Ammon's horn (tissue), 1 donor: ENCODE results near the gene RAG2.

ENCODE experiments used
- DNase-seq: peaks from one replicate; pipeline ENCODE4 v3.0.0-alpha.2; 2016; ENCODE audit warnings: low spot score

The RAG2 gene

DNA sequence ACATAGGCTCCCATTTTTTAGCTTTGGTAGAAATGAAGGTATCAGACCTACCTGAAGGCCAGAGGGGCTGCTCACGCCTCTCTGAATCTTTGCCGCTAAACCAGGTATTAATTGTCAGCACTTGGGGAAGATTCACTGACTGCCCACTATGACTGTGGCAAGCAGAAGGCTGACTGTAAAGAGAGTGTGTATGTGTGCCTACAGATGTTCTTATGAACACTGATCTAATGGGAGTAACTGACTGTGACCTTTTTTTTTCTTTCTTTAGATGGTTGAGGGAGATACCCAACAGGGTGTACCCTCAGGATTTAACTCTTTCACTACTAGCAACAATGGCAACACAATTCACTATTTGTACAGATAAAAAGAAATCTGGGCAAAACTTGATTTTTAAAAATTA lies at the start of gene RAG2:
Gene RAG2 (minus strand): TSS at position 186 of the 400 bp plus-strand sequence. CDS start 4,068 bp downstream, outside the sequence.
- no peak for DNase-seq

GRCh38 chr11:36638556-36638955 lies 40.5 kb upstream of the RAG2 start:
- DNase-seq: no peak

DNA sequence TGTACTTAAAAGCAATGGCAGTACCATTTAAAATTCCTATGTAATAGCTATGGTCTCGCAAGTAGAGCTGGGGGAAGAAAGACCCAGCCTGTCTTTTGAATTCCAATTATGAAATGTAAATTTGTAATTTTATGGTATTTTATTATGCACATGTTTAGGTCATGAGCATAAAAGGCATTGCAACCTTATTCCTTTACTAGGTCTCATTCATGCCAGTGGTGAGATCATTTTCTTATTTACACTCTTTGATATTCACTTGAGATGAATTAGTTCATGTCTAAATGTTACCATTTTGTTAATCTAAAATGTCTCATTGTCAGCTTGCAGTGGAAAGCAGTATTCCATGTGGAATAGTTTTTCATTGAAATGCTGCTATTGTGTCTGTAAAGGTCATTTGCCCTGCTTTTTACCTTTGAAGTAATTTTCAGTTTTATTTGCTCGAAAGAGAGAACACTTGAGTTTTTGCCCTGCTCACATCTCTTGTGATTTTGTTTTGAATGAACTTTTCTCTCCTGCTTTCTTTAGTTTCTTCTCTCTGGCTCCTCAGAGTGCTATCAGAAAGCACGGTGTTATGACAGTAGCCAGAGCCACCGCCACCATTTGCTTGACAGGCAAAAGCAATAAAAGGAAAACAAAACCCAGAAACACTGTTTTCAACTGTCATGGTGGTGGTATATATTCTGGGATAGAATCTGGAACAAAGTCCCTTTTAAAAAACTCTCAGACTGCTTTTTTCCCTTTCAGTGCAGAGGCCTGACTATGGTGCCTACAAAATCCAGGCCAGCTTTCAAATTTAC lies 37.2 kb upstream of the RAG2 start:
- DNase-seq: no peak

GRCh38 chr11:36631774-36632173 lies 33.7 kb upstream of the RAG2 start:
- no peak for DNase-seq

DNA sequence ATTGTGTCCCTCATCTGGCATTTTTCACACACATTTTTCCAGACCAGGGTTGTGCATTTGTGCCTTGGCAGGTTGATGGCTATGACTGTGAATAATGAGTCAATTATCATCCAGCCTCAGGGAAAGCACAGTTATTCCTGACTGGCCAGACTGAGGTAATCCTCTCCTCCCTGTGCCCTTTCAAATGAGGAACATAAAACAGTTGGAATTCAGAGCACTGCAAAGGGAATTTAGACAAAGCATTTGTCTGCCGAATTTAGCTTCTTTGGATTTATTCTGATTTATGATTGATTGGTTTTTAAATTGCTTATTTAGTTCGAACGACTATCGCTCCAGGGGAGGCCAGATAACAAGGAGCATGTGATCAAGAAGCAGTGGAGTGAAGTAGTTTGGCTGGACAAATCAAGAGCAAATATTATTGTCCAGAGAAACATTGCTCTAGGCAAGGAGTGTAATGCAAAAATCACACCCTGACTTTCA lies 30.8 kb upstream of the RAG2 start:
- DNase-seq: no peak

- no peak for DNase-seq
Measured at GRCh38 chr11:36628141-36628540, 30.1 kb upstream of the RAG2 start.

DNA sequence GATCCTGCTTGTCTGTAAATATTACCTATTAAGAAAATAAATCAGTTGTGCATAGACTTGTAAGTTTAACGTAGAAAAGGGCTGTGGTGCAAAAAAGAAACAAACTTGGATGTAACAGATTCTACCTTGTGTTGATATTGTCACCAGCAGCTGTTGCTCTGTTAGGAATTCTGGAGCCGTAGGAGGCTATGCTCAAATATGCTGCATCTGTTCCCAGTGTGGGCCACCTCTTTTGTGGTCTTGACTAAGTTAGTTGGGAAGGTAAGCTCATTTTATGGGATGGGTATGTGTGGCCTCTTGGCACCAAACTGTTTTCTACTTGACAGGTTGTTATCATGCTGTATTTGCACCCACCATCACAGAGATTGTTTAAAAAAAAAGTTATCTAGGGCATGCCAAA lies 29.4 kb upstream of the RAG2 start:
- DNase-seq: no peak

GRCh38 chr11:36627006-36627405 lies 29.0 kb upstream of the RAG2 start:
- DNase-seq: no peak

- DNase-seq: no peak
Measured at GRCh38 chr11:36623494-36623893, 25.5 kb upstream of the RAG2 start.

DNA sequence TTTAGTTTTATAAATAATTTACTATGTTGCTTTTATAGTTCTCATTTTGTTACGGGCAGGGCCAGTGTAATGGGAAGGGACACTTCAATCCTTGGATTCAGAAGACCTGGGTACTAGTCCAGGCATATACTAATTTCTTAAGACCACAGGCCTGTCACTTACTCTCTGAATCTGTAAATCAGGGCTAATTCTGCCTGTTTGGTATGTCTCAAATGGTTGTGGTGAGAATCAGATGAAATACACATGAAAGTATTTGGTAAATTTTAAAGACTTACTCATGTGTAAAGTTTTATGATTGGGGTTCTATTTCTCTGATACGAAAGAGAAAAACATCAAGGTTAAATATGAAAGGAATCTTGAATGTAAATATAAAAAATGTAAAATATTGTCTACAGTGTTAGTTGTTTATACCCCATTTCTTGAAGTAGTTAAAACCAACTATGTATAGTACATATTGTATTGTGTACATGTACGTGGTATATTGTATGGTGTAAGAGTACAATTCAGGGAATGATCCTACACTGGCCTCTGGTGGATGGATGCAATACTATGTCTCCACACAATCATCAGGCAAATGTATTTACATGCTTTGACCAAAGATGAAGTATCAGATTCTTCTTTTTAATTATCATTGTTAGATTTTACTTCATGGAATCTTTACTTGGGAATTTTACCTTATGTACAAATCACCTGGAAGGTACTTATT lies 24.5 kb upstream of the RAG2 start:
- DNase-seq: no peak

GRCh38 chr11:36620246-36620645 lies 22.2 kb upstream of the RAG2 start:
- DNase-seq: no peak

DNA sequence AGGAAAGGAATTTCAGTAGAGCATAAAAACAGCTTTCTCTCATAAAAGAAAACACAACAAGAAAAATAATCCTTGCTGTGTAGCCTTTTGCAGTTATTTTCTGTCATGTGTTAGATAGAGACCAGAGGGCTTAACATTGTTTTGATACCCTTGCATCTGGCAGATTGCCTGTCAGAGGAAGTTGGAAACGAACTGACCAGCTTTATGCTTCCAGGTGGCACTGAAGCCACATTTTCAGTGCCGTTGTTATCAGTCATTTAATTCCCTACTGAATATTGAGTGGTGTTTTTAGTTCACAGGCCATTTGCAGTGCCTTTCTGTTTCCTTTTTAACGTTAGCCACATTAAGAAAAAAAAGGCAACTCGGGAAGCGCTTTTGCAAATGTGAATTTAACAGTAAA lies 21.5 kb upstream of the RAG2 start:
- no peak for DNase-seq

DNA sequence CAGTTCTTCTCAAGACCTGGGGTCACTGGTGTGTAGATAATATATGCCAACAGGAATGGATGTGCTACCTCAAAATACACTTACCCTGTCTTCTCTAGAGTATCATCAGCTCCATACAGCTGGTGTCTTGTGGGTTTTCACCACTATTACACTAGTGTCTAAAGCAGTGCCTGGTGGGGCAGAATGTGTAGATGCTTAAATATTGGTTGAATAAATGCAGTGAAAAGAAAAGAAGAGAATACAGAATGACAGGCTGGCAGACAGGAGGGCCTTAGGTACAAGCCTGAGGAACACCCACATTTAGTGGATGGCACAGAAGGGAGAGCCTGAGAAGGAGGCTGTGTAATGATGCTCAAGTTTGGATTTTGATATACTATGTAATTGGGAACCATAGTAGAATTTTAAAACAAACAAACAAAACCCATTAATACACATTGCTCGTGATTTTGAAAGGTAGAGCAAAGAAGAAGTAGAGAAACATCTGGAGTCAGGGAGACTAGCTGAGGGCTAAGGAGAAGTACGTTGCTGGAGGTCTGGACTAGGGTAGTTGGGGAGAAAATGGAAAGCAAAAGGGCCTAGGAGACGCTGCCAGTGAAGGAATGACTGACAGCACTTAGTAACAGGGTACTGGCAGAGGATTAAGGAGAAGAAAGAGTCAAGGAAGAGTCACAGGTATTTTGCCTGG lies 20.5 kb upstream of the RAG2 start:
- no peak for DNase-seq

DNA sequence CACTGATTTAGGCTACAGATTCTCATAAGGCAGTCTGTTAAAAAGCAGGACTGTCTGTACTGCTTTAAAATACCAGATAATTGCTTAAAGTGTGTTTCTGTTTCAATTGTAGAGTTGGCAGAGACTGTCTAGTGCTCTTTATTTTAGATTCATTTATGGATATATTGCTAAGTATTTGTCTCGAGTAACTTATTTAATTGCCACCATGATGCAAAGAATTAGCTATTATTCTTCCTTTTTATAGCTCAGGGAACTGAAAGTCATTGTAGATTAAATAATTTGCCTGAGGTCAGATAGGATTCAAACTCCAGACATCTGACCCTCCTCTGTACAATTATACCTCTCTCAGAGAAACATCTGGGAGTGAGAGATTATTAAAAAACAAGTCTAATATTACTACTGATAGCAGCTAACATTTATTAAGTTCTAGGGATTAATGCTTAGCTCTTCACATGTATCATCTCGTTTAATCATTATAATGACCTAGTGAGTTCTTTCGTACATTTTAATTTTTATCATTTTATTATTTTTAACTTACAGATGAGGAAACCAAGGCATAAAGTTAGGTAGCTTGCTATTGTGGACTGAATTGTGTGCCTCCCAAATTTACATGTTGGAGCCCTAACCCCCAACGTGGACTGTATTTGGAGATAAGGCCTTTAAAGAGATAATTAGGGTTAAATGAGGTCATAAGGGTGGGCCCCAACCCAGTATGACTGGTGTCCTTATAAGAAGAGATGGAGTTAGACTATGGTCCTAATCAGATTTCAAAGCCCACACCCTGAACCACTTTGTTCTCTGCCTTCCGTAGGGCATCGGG lies 19.7 kb upstream of the RAG2 start:
- no peak for DNase-seq

GRCh38 chr11:36615826-36616225 lies 17.8 kb upstream of the RAG2 start:
- no peak for DNase-seq

- DNase-seq: no peak
Measured at GRCh38 chr11:36609383-36609782, 11.3 kb upstream of the RAG2 start.

DNA sequence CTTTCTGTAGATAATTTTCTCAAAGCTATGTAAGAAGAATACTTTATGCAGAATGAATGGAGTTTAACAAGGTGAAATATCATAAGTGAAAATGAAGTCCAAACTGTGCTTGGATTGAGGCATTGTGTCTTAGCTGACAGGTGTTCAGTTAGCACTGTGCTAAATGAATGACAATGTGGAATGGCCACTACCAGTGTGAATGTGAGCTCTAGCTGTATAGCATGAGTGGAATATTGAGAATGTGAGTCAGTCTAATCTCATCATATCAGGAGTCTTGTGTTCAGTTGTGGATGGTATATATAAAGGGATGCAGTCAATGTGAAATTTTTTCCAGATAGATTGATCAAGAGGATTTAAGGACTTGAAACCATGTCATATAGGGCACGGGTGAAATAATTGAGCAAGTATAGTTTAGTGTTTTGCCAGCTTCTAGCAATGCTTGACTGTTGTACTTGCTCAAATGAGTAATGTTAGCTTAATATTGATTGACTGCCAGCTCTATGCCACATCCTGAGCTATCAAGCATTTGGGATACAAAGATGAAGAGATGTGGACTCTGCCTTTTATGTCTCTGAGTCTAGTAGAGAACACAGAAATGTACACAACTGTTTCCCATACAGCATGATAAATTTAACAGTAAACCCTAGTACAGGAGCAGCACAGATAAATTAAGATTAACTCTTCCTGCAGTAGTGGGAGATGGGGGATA lies 10.6 kb upstream of the RAG2 start:
- DNase-seq: no peak

DNA sequence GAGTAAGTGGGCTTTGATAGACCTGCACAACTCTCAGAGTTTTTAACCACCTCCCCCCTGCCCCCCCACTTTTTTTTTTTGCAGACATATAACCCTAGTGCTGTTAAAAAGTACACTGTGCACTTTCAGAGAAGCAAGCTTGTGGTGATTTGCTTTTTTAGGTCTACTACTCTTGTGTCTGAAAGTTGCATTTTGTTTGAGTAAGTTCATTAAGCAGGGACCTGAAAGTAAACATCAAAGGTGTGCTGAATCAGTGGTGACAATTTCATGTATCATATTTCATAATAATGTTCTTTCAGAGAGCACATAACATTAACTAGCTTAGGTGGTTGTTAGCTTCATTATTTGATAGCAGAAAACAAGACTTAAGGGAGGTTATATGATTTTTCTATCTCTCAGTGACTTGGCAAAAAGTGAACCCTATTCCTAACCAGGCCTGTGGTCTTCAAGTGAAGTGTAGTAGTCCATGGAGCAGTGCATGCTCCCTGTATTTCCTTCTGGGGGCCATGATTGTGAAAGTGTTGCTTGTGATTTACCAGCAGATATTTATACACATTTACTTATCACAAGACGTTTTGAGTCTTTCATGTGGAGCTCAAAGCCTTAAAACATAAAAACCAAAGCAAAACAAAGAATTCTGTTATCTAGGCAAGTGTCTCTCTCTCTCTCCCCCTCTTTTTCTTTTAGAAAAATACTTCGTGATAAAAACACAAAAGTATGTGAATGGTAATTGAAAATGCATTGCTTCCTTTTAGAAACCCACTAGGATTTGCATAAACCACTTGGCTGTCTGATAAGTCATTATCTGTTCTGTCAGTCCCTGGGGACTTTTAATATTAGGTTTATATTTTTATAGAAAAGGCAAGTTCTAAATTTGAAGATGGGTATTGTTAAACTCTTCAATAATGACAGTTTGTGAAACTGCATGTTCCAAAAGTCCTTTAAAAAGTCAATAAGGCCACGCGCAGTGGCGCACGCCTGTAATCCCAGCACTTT lies 7.5 kb upstream of the RAG2 start:
- no peak for DNase-seq

GRCh38 chr11:36602135-36602534 lies 4.1 kb upstream of the RAG2 start:
- DNase-seq: no peak

GRCh38 chr11:36601155-36601554 lies 3.1 kb upstream of the RAG2 start:
- DNase-seq: no peak
